Skeletal muscle cell (primary cell): ENCODE results near the gene CHAF1A.

ENCODE experiments used
- DNase-seq: peaks from one replicate; pipeline ENCODE4 v3.0.0-alpha.2; 2010; ENCODE audit warnings: low read depth
- H3K4me3 ChIP-seq: 2 replicates; pipeline ENCODE4 v1.5.1; 2011; ENCODE audit warnings: low read depth, mild to moderate bottlenecking, control low read depth, low read length, moderate library complexity

The CHAF1A gene

GRCh38 chr19:4473763-4474513 lies 71.5 kb downstream of the CHAF1A start:
- no peak for DNase-seq
- peak overlapping the region; percentile 98 for H3K4me3 ChIP-seq

GRCh38 chr19:4474514-4475022 lies 72.1 kb downstream of the CHAF1A start:
- peak overlapping the region; percentile 98 for H3K4me3 ChIP-seq
- DNase-seq, result no peak

GRCh38 chr19:4477034-4477801 lies 74.8 kb downstream of the CHAF1A start:
- H3K4me3 ChIP-seq, result no peak overlapping the region
- no peak for DNase-seq

- H3K4me3 ChIP-seq, result no peak overlapping the region
- DNase-seq, result no peak
Measured at GRCh38 chr19:4482721-4483364, 80.4 kb downstream of the CHAF1A start.

- DNase-seq, result no peak
- H3K4me3 ChIP-seq, result no peak overlapping the region
Measured at GRCh38 chr19:4483385-4483784, 80.9 kb downstream of the CHAF1A start.

- DNase-seq, result no peak
- H3K4me3 ChIP-seq, result no peak overlapping the region
Measured at GRCh38 chr19:4487572-4487971, 85.1 kb downstream of the CHAF1A start.

GRCh38 chr19:4488496-4488895 lies 86.1 kb downstream of the CHAF1A start:
- DNase-seq, result no peak
- no peak overlapping the region for H3K4me3 ChIP-seq

- DNase-seq, result no peak
- H3K4me3 ChIP-seq, result no peak overlapping the region
Measured at GRCh38 chr19:4491446-4491845, 89.0 kb downstream of the CHAF1A start.

- H3K4me3 ChIP-seq, result no peak overlapping the region
- no peak for DNase-seq
Measured at GRCh38 chr19:4492337-4493103, 90.1 kb downstream of the CHAF1A start.
